Peyer's patch (tissue), 4 donors: ENCODE results near the gene ITGB7. TPM values are rescaled to one million over a fixed set of nuclear protein-coding genes. Genes with fewer than 3 reads are reported as not detected.

Source experiments
- DNase-seq, 3 donors: peaks; one replicate each; pipeline ENCODE4 v3.0.0-alpha.2; 2017 to 2019
- H3K27ac ChIP-seq, 4 donors: fragments of 200-600 bp; sonication (generic); one replicate each; pipeline ENCODE4 v1.5.1; 2016 to 2019
- H3K27me3 ChIP-seq, 2 donors: fragments of 200-600 bp; sonication (generic); one replicate each; pipeline ENCODE4 v1.5.1; 2019
- H3K36me3 ChIP-seq, 3 donors: fragments of 200-600 bp; sonication (generic); one replicate each; pipeline ENCODE4 v1.5.1; 2016 to 2019
- H3K4me1 ChIP-seq, 4 donors: fragments of 200-600 bp; sonication (generic); one replicate each; pipeline ENCODE4 v1.5.1; 2016 to 2019
- H3K4me3 ChIP-seq, 4 donors: fragments of 200-600 bp; sonication (generic); 1 replicate in 3 of 4; 2 replicates in 1 of 4; pipeline ENCODE4 v1.5.1; 2016 to 2019; ENCODE audit warnings: mild to moderate bottlenecking in 1 of 4
- H3K9me3 ChIP-seq, 4 donors: fragments of 200-600 bp; sonication (generic); one replicate each; pipeline ENCODE4 v1.5.1; 2016 to 2019; ENCODE audit warnings: mild to moderate bottlenecking in 1 of 4
- POLR2A ChIP-seq, 2 donors: fragments of 450-650 bp; IDR thresholded peaks; one replicate each; pipeline ENCODE4 v1.5.1; 2017; ENCODE audit warnings: antibody characterized with exemption in 2 of 2, mild to moderate bottlenecking in 2 of 2, moderate library complexity in 2 of 2
- total RNA-seq, 4 donors: library from RNA; depleted of rRNA; stranded (reverse); fragments of >200 nt; gene quantifications; one replicate each; pipeline ENCODE4 v1.1.0, GENCODE V29; 2016
- TF ChIP-seq, protein P1 (sequence below), 6 experiments: fragments of 450-650 bp in 4 of 6; fragments of 200-600 bp in 2 of 6; sonication (generic) in 1 of 6; IDR thresholded peaks; one replicate each; pipeline ENCODE4 v1.5.1; 2017 to 2019; ENCODE audit warnings: antibody characterized with exemption in 6 of 6, mild to moderate bottlenecking in 3 of 6, moderate library complexity in 1 of 6

The ITGB7 gene
- total RNA-seq, 4 donors from 2014 or later: 3.8 to 66.0 (median 4.4) TPM

DNA sequence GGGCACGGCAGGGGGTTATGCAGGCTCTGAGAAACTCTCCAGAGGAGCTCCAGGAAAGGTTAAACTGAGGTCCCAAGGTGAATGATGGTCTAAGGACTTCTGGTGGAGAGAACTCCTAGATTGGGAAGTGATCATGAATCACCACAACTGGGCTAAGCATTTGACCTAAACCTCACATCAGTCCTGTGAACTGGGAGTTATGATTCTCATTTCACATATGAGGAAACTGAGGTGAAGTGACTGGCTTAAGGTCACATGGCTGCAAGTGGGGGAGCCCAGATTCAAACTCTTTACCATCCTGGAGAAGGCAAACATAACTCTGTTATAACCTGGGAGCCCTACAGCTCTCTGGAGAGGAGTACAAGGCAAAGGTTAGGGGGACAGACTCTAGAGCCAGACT is 20.8 kb upstream of the ITGB7 start:
- H3K27ac ChIP-seq: no peak overlapping the region
- H3K36me3 ChIP-seq: no peaks in the 10 kb centered on the region
- H3K4me1 ChIP-seq: peaks cover 0 to 42% (median 6%) of the 10 kb centered on the region in 4 donors
- H3K4me3 ChIP-seq: no peak overlapping the region
- DNase-seq: no peak
- H3K27me3 ChIP-seq: no peaks in the 10 kb centered on the region
- no peaks in the 10 kb centered on the region for H3K9me3 ChIP-seq
- TF ChIP-seq POLR2A (IDR thresholded peaks at IDR 0.05): no peak
- TF ChIP-seq, protein P1, sequence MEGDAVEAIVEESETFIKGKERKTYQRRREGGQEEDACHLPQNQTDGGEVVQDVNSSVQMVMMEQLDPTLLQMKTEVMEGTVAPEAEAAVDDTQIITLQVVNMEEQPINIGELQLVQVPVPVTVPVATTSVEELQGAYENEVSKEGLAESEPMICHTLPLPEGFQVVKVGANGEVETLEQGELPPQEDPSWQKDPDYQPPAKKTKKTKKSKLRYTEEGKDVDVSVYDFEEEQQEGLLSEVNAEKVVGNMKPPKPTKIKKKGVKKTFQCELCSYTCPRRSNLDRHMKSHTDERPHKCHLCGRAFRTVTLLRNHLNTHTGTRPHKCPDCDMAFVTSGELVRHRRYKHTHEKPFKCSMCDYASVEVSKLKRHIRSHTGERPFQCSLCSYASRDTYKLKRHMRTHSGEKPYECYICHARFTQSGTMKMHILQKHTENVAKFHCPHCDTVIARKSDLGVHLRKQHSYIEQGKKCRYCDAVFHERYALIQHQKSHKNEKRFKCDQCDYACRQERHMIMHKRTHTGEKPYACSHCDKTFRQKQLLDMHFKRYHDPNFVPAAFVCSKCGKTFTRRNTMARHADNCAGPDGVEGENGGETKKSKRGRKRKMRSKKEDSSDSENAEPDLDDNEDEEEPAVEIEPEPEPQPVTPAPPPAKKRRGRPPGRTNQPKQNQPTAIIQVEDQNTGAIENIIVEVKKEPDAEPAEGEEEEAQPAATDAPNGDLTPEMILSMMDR (IDR thresholded peaks at IDR 0.05): no peak

DNA sequence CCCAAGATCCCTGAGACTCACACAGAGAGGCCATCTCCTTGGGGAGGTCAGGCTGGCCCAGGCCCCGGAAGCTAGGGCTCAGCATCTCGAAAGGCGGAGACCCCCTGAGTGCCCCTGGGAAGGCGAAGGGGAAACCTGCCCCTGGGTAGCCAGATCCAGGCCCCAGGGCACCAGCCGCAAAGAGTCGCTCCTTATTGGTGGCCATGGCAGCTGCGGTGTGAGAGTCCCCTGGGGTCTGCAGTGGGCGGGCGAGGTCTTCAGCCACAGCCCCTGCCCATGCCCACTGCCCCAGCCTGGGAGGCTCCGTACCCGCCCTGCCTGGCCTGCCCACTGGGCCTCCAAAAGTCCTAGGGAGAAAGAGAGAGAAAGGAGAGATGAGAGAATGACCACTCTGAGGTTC is 20.3 kb upstream of the ITGB7 start:
- DNase-seq: no peak
- TF ChIP-seq, protein P1 (IDR thresholded peaks at IDR 0.05): no peak
- no peak for TF ChIP-seq POLR2A (IDR thresholded peaks at IDR 0.05)
- Histone ChIP-seq H3K27ac (no peak overlapping the region), H3K4me1 (peaks cover 0 to 42% (median 6%) of the 10 kb centered on the region in 4 donors), H3K4me3 (no peak overlapping the region), H3K36me3 (no peaks in the 10 kb centered on the region), H3K27me3 (no peaks in the 10 kb centered on the region), H3K9me3 (no peaks in the 10 kb centered on the region)

DNA sequence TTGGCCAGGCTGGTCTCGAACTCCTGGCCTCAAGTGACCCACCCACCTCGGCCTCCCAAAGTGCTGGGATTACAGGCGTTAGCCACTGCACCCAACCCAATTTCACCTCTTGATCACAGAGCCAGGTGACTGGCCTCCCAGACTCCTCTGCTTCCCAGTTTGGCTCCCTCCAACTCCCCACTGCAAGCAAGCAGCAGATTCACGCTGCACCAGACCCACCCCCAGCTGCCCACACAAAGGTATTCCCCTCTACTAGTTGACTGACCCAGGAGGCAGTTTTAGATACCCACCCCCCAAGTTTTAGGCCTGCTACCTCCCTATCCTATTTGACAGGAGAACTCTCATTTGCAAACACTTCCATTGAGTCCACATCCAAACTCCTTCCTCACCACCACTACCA is 19.8 kb upstream of the ITGB7 start:
- no peak for TF ChIP-seq POLR2A (IDR thresholded peaks at IDR 0.05)
- TF ChIP-seq, protein P1 (IDR thresholded peaks at IDR 0.05): no peak
- no peak for DNase-seq
- Histone ChIP-seq H3K4me3 (no peak overlapping the region), H3K27ac (no peak overlapping the region), H3K4me1 (peaks cover 0 to 42% (median 7%) of the 10 kb centered on the region in 4 donors), H3K36me3 (no peaks in the 10 kb centered on the region), H3K27me3 (no peaks in the 10 kb centered on the region), H3K9me3 (no peaks in the 10 kb centered on the region)

DNA sequence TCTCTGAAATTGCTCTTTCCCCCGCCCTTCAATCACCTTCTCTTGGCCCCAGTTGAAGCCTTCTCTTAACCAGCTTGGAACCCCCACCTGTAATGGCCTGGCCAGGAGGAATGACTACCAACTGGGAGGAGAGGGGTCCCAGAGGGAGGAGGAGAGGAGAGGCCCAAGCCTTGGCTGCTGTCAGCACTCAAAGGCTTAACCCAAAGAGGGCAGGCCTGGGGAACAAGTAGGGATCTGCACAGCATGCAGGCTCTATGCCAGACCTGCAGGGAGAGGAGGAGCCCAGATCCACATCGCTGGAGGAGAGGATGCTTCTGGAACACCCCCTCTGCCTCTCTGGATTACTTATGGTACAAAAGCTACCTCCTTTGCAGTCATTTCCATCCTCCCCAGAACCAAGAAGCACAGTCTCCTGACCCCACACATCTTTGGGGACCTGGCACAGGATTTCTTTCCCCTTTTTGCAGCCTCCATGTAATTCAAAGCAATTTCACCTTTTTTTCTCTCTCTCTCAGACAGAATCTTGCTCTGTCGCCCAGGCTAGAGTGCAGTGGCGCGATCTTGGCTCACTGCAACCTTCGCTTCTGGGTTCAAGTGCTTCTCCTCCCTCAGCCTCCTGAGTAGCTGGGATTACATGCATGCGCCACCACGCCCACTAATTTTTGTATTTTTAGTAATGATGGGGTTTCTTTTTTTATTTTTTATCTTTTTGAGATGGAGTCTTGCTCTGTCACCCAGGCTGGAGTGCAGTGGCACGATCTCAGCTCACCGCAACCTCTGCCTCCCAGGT is 18.8 kb upstream of the ITGB7 start:
- H3K27me3 ChIP-seq: no peaks in the 10 kb centered on the region
- H3K9me3 ChIP-seq: no peaks in the 10 kb centered on the region
- no peak overlapping the region for H3K27ac ChIP-seq
- H3K4me1 ChIP-seq: peaks cover 0 to 33% (median 10%) of the 10 kb centered on the region in 4 donors
- H3K4me3 ChIP-seq: no peak overlapping the region
- no peak for TF ChIP-seq POLR2A (IDR thresholded peaks at IDR 0.05)
- DNase-seq: no peak
- H3K36me3 ChIP-seq: no peaks in the 10 kb centered on the region

DNA sequence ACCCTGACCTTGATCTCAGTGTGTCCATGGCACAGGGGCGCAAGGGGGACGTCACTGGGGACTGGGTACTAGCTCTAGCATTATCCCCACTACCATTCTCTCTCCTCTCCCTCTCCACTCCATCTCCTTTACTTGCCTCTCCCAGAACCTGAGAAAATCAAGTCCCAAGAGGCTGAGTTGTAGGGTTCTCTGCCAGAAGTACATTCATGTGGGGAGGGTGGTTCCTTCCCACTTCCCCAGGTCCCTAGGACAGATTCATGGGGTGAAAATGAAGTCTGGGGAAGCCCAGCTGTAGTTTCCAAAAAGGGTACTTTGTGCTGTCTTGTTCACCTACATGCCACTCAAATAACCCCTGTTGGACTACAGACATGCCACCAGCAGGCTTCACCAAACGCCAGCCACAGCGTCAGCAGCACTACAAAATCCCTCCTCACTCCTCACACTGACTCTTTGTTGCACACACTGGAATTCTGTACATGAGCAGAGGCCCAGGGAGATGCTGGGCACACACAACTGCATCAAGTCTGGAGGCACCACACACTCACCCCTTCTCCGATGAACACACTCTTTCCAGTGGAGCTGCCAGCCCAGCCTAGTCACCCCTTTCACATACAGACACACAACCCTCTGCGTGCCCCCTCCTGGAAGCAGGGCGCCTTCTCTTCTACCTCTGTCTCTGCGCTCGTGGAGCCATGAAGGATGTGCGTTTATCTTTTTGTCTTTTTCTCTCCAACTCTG is 18.0 kb upstream of the ITGB7 start:
- TF ChIP-seq, protein P1 (IDR thresholded peaks at IDR 0.05): no peak
- no peak for TF ChIP-seq POLR2A (IDR thresholded peaks at IDR 0.05)
- DNase-seq: no peak
- H3K27ac ChIP-seq: peak overlapping the region in 3 of 4 donors; percentile 2 to 72 (median 30)

More for the DNA sequence above, 18.0 kb upstream of the ITGB7 start:
- Histone ChIP-seq H3K4me3 (no peak overlapping the region), H3K36me3 (no peaks in the 10 kb centered on the region), H3K27me3 (no peaks in the 10 kb centered on the region), H3K4me1 (peaks cover 0 to 39% (median 10%) of the 10 kb centered on the region in 4 donors), H3K9me3 (no peaks in the 10 kb centered on the region)
